HEK293 (cell line): Measurements from ENCODE around the gene TNPO3.

Experiments used
- CTCF ChIP-seq: fragments of 450-650 bp; formaldehyde crosslinking; IDR thresholded peaks from 2 replicates; pipeline ENCODE4 v1.5.1; 2016; ENCODE audit warnings: missing biosample characterization, missing genetic modification characterization
- KLF16 ChIP-seq: fragments of 450-650 bp; formaldehyde crosslinking; IDR thresholded peaks from 2 replicates; pipeline ENCODE4 v1.5.1; 2017; ENCODE audit warnings: missing biosample characterization, missing genetic modification characterization
- ZBTB17 ChIP-seq: fragments of 450-650 bp; formaldehyde crosslinking; IDR thresholded peaks from 2 replicates; pipeline ENCODE4 v1.5.1; 2016; ENCODE audit warnings: missing biosample characterization, missing genetic modification characterization
- ZBTB20 ChIP-seq: fragments of 450-650 bp; formaldehyde crosslinking; IDR thresholded peaks from 2 replicates; pipeline ENCODE4 v1.5.1; 2016; ENCODE audit warnings: missing biosample characterization, missing genetic modification characterization
- ZBTB26 ChIP-seq: fragments of 450-650 bp; formaldehyde crosslinking; optimal IDR thresholded peaks from 2 replicates; pipeline ENCODE3; 2016; ENCODE audit warnings: missing biosample characterization, mild to moderate bottlenecking, missing genetic modification characterization
- ZIC2 ChIP-seq: fragments of 450-650 bp; formaldehyde crosslinking; IDR thresholded peaks from 2 replicates; pipeline ENCODE4 v1.5.1; 2016; ENCODE audit warnings: missing biosample characterization, missing genetic modification characterization
- ZNF24 ChIP-seq: fragments of 450-650 bp; formaldehyde crosslinking; IDR thresholded peaks from 2 replicates; pipeline ENCODE4 v1.5.1; 2016; ENCODE audit warnings: missing biosample characterization, missing genetic modification characterization
- ZNF274 ChIP-seq, 2 experiments: fragments of 200-500 bp in 1 of 2; fragments of 450-650 bp in 1 of 2; sonication (Bioruptor generic) in 1 of 2; formaldehyde crosslinking in 1 of 2; IDR thresholded peaks; 2 replicates each; pipeline versions ENCODE4 v1.5.1 to v1.6.1; 2014 to 2016; ENCODE audit warnings: borderline replicate concordance in 1 of 2, inconsistent platforms in 1 of 2, low read length in 1 of 2, missing biosample characterization in 1 of 2, missing genetic modification characterization in 1 of 2
- ZNF366 ChIP-seq: fragments of 450-650 bp; formaldehyde crosslinking; conservative IDR thresholded peaks from 2 replicates; pipeline ENCODE4 v1.5.1; 2016; ENCODE audit warnings: missing biosample characterization, missing genetic modification characterization
- ZNF423 ChIP-seq: fragments of 450-650 bp; formaldehyde crosslinking; IDR thresholded peaks from 2 replicates; pipeline ENCODE4 v1.5.1; 2016; ENCODE audit warnings: missing biosample characterization, missing genetic modification characterization
- ZNF660 ChIP-seq: fragments of 450-650 bp; IDR thresholded peaks from 2 replicates; pipeline ENCODE4 v1.5.1; 2018; ENCODE audit warnings: missing biosample characterization, mild to moderate bottlenecking, missing genetic modification characterization
- ZNF701 ChIP-seq: fragments of 450-650 bp; formaldehyde crosslinking; IDR thresholded peaks from 2 replicates; pipeline ENCODE4 v1.5.1; 2016; ENCODE audit warnings: missing biosample characterization, missing genetic modification characterization

GRCh38 chr7:128911423-128912031, 143.4 kb downstream of the TNPO3 start:
- no peak for TF ChIP-seq ZNF423 (tag by site-specific recombination)
- TF ChIP-seq ZBTB17 = 0 out of 2 replicates have a peak, but pooled peaks have one; percentile 33
- TF ChIP-seq ZNF701 (tag by site-specific recombination) = no peak
- TF ChIP-seq ZNF366 (tag by site-specific recombination) = no peak
- no peak for TF ChIP-seq KLF16
- peak; percentile 37; the same call in 1 of the 2 replicates for TF ChIP-seq ZIC2 (tag by site-specific recombination)
- TF ChIP-seq ZNF24 (tag by site-specific recombination) = no peak
- TF ChIP-seq ZBTB20 (tag by site-specific recombination) = peak; percentile 94
- no peak for TF ChIP-seq ZNF274 (IDR thresholded peaks at IDR 0.05; ENCODE audit: low read length)
- TF ChIP-seq ZNF274 (tag by site-specific recombination; IDR thresholded peaks at IDR 0.05; ENCODE audit: borderline replicate concordance) = no peak
- TF ChIP-seq CTCF (tag by site-specific recombination) = no peak
- TF ChIP-seq ZNF660 (tag by site-specific recombination) = no peak
- no peak for TF ChIP-seq ZBTB26 (tag by site-specific recombination)
